GM12874 (cell line): Measurements from ENCODE around the gene TM4SF1.

ENCODE experiments used
- CTCF ChIP-seq: IDR thresholded peaks from 2 replicates; pipeline ENCODE4 v1.5.1; 2011; ENCODE audit warnings: low read depth, mild to moderate bottlenecking, control low read depth, low read length, moderate library complexity; ENCODE audit not compliant: insufficient read depth

The TM4SF1 gene

DNA sequence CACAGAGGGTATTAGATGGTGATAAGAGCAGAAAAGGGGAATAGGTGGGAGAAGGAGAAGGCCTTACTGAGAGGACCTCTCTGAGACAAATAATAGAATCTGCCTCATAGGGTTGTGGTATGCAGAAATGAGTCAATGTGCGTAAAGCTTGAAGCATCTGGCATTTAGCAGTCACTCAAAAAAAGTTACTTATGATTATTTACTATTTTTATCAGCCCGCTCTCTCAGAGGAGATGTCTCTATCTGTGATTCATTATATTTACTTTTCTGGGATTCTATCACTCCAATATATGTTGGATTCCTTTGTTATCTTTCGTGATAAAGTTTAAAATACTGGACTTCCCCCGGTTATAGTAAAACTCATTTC, 4.6 kb upstream of the TM4SF1 start:
- TF ChIP-seq CTCF: no peak

GRCh38 chr3:149381173-149382100, 4.0 kb upstream of the TM4SF1 start:
- no peak for TF ChIP-seq CTCF

GRCh38 chr3:149378478-149379309, 1.2 kb upstream of the TM4SF1 start:
- TF ChIP-seq CTCF: no peak

- no peak for TF ChIP-seq CTCF
Observed at GRCh38 chr3:149376718-149377407, 586 bp downstream of the TM4SF1 start.

- TF ChIP-seq CTCF: no peak
Observed at GRCh38 chr3:149375501-149376196, 1.8 kb downstream of the TM4SF1 start.

GRCh38 chr3:149374793-149375500, 2.5 kb downstream of the TM4SF1 start:
- TF ChIP-seq CTCF: no peak
